Calu3 (cell line): ENCODE data around the gene KATNB1. TPM values are rescaled to one million over a fixed set of nuclear protein-coding genes. Genes with fewer than 3 reads are reported as not detected.
"Not testable (repeated sequence)": the region's sequence is repeated elsewhere in the genome, so short reads cannot be mapped to it uniquely, and the experiment has no call there.

Experiments used
- BruUV-seq: library from RNA; stranded (reverse); fragments of 400-500 nt; replicated peaks from 2 replicates; lab custom pipeline; 2021; lab: Mats Ljungman, UMichigan
- CTCF ChIA-PET: fragments of 300-600 bp; sonication (Branson Sonifier 250); formaldehyde crosslinking; loops from one replicate; lab custom pipeline; 2022; ENCODE audit warnings: antibody characterized with exemption; lab: Charles Lee
- DNase-seq: peaks from one replicate; pipeline ENCODE4 v3.0.0; 2022
- H3K27ac Mint-ChIP-seq: one replicate; pipeline ENCODE4 v1.8.0; 2022; ENCODE audit warnings: mixed read lengths; ENCODE audit not compliant: unreplicated experiment
- H3K27me3 Mint-ChIP-seq: one replicate; pipeline ENCODE4 v1.8.0; 2022; ENCODE audit warnings: mixed read lengths; ENCODE audit not compliant: unreplicated experiment
- H3K36me3 Mint-ChIP-seq: one replicate; pipeline ENCODE4 v1.8.0; 2022; ENCODE audit warnings: mild to moderate bottlenecking, moderate library complexity, mixed read lengths; ENCODE audit not compliant: insufficient read depth, unreplicated experiment
- H3K4me1 Mint-ChIP-seq: one replicate; pipeline ENCODE4 v1.8.0; 2022; ENCODE audit warnings: mild to moderate bottlenecking, low read depth, mixed read lengths; ENCODE audit not compliant: unreplicated experiment
- H3K4me3 Mint-ChIP-seq: one replicate; pipeline ENCODE4 v1.8.0; 2022; ENCODE audit warnings: mild to moderate bottlenecking, low read depth, moderate library complexity, mixed read lengths; ENCODE audit not compliant: unreplicated experiment
- H3K9me3 Mint-ChIP-seq: one replicate; pipeline ENCODE4 v1.8.0; 2022; ENCODE audit warnings: low read depth, mixed read lengths; ENCODE audit not compliant: unreplicated experiment
- CTCF ChIP-seq: fragments of 200-600 bp; IDR thresholded peaks from one replicate; pipeline ENCODE4 v1.8.0; 2022; ENCODE audit warnings: antibody characterized with exemption; ENCODE audit not compliant: unreplicated experiment
- intact Hi-C: fragments of 100-400 bp; cut with micrococcal nuclease; formaldehyde crosslinking; loops from one replicate; pipeline ENCODE4 v1.10.0; 2022; ENCODE audit not compliant: unreplicated experiment
- total RNA-seq: library from RNA; stranded (reverse); gene quantifications from 2 replicates; pipeline ENCODE4 v1.2.3, GENCODE V29; 2022

Gene KATNB1
- total RNA-seq, 1 experiment from 2014 or later: 28.6 TPM

GRCh38 chr16:57774705-57775285 lies 39.2 kb downstream of the KATNB1 start:
- no peak for TF ChIP-seq CTCF
- DNase-seq: no peak
- Mint-ChIP-seq H3K4me1 (peaks cover 9% of the 10 kb centered on the region), H3K4me3 (no peak overlapping the region), H3K9me3 (no peaks in the 10 kb centered on the region), H3K27ac (no peak overlapping the region), H3K27me3 (no peaks in the 10 kb centered on the region), H3K36me3 (peaks cover 16% of the 10 kb centered on the region)
- intact Hi-C loops: no loop called here
- BruUV-seq: no TSS peak
- CTCF ChIA-PET: no interaction called here

DNA sequence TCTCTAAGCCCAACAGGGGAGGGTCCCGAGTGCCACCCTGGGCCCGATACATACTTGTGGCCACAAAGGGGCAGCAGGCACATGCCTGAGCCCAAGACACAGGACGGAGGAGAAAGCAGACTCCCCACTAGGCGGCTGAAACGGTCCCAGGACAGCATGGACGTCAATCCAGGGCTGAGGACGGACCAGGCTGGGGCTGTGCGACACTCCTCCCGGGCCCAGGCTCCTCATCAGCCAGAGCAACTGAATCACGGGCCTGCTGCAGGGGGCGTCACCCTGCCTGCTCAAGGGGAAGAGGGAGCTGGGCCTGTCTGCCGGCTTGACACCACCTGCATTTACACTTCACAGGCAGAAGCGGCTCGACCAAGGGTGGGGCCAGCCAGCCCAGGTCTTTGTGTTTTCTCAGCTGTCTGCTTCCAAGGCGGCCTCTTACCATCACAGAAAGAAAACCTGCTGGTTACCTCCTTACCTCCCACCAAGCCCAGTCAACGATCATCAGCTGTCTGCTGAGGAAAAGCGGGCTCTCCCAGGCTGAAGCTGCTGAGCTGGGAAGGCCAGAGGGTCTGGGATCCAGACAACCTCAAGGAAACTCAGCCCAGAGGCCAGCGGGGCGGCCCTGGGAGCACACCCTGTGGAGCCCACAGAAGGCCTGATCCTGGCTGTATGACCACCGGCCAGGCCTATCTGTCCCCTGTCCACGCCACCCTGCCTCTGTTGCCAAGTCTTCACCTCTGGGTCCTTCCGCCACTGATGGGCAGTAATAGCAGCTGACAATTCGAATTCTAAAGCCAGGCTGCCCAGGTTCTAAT lies 40.3 kb downstream of the KATNB1 start:
- intact Hi-C loops: no loop called here
- Mint-ChIP-seq H3K27ac (no peak overlapping the region), H3K36me3 (peaks cover 16% of the 10 kb centered on the region), H3K27me3 (no peaks in the 10 kb centered on the region), H3K4me3 (no peak overlapping the region), H3K4me1 (peaks cover 9% of the 10 kb centered on the region), H3K9me3 (no peaks in the 10 kb centered on the region)
- no peak for DNase-seq
- TF ChIP-seq CTCF: no peak
- CTCF ChIA-PET: no interaction called here
- BruUV-seq: no TSS peak

- CTCF ChIA-PET: no interaction called here
- intact Hi-C loops: no loop called here
- BruUV-seq: no TSS peak
- Mint-ChIP-seq H3K4me3 (no peak overlapping the region), H3K27ac (no peak overlapping the region), H3K36me3 (peaks cover 16% of the 10 kb centered on the region), H3K4me1 (peaks cover 27% of the 10 kb centered on the region), H3K27me3 (no peaks in the 10 kb centered on the region), H3K9me3 (no peaks in the 10 kb centered on the region)
- TF ChIP-seq CTCF: no peak
- DNase-seq: no peak
Measured at GRCh38 chr16:57778658-57779057, 43.1 kb downstream of the KATNB1 start.

GRCh38 chr16:57779836-57780235 lies 44.3 kb downstream of the KATNB1 start:
- DNase-seq, intact Hi-C loops, H3K9me3 Mint-ChIP-seq, BruUV-seq, H3K4me3 Mint-ChIP-seq, H3K27me3 Mint-ChIP-seq, CTCF ChIA-PET, H3K27ac Mint-ChIP-seq: not testable (repeated sequence)
- Mint-ChIP-seq H3K4me1 (peaks cover 27% of the 10 kb centered on the region), H3K36me3 (peaks cover 26% of the 10 kb centered on the region)

- no peak for TF ChIP-seq CTCF
- CTCF ChIA-PET: interaction anchor here (2.4 kb wide), 1 partner anchor 17 kb away, joined by 8 read pairs; no protein-coding TSS in a partner anchor
- no peaks in the 10 kb centered on the region for H3K27me3 Mint-ChIP-seq
- BruUV-seq: no TSS peak
- no peak for DNase-seq
- intact Hi-C loops: no loop called here
- H3K4me3 Mint-ChIP-seq: no peak overlapping the region
- peaks cover 25% of the 10 kb centered on the region for H3K36me3 Mint-ChIP-seq
- H3K4me1 Mint-ChIP-seq: peaks cover 27% of the 10 kb centered on the region
- no peak overlapping the region for H3K27ac Mint-ChIP-seq
- H3K9me3 Mint-ChIP-seq: no peaks in the 10 kb centered on the region
Measured at GRCh38 chr16:57781349-57781740, 45.8 kb downstream of the KATNB1 start.
